A549 treated with AZD2906 at 1 μM for 4 hours (cell line): ENCODE measurements around the gene OR52E2. TPM values are rescaled to one million over a fixed set of nuclear protein-coding genes. Genes with fewer than 3 reads are reported as not detected.

ENCODE experiments used
- total RNA-seq: library from RNA; stranded (reverse); fragments of 200-300 nt; extraction: Qiagen RNA extraction; gene quantifications from 5 replicates; pipeline ENCODE4 v1.2.3, GENCODE V29; 2022

OR52E2 gene
- not detected in 5 replicates for total RNA-seq

GRCh38 chr11:5059391-5059790, at the start of gene OR52E2:
Gene OR52E2, minus strand, starts transcription at chr11:5059627. Its CDS starts 0 bp downstream, at chr11:5059627.

GRCh38 chr11:5069272-5069671, 9.8 kb upstream of the OR52E2 start, which contains the start of gene OR52E1:
Gene OR52E1, plus strand, starts transcription at chr11:5069572.

GRCh38 chr11:5046226-5046625, 13.2 kb downstream of the OR52E2 start, which contains the start of gene OR52J3:
Gene OR52J3, plus strand, starts transcription at chr11:5046526. Its CDS starts 0 bp downstream, at chr11:5046526.

Other genes with a start within 250 kb of the OR52E2 start
- not detected in 5 replicates for gene OR51F2, start 238.3 kb downstream of the OR52E2 start, total RNA-seq
- gene OR51S1, start 210.4 kb downstream of the OR52E2 start, total RNA-seq = not detected in 5 replicates
- gene OR51T1, start 177.7 kb downstream of the OR52E2 start, total RNA-seq = not detected in 5 replicates
- not detected in 5 replicates for gene OR51A7, start 155.8 kb downstream of the OR52E2 start, total RNA-seq
- not detected in 5 replicates for gene OR51G2, start 140.3 kb downstream of the OR52E2 start, total RNA-seq
- gene OR51G1, start 135.3 kb downstream of the OR52E2 start, total RNA-seq = not detected in 5 replicates
- gene OR51A4, start 112.0 kb downstream of the OR52E2 start, total RNA-seq = not detected in 5 replicates
- gene OR51A2, start 103.9 kb downstream of the OR52E2 start, total RNA-seq = not detected in 5 replicates
- not detected in 5 replicates for gene OR51L1, start 64.8 kb downstream of the OR52E2 start, total RNA-seq
- not detected in 5 replicates for gene OR52J3, start 13.1 kb downstream of the OR52E2 start, total RNA-seq
- not detected in 5 replicates for gene OR52E1, start 9.9 kb upstream of the OR52E2 start, total RNA-seq
- gene OR52A5, start 78.7 kb upstream of the OR52E2 start, total RNA-seq = not detected in 5 replicates
- not detected in 5 replicates for gene OR52A1, start 95.1 kb upstream of the OR52E2 start, total RNA-seq
- gene OR51V1, start 141.1 kb upstream of the OR52E2 start, total RNA-seq = not detected in 5 replicates
- gene HBB, start 167.4 kb upstream of the OR52E2 start, total RNA-seq = 0.24 TPM in 1 of 5 replicates, not detected in the others
- not detected in 5 replicates for gene HBD, start 174.9 kb upstream of the OR52E2 start, total RNA-seq
- not detected in 5 replicates for gene HBG1, start 190.2 kb upstream of the OR52E2 start, total RNA-seq
- gene HBG2, start 195.2 kb upstream of the OR52E2 start, total RNA-seq = not detected in 5 replicates
- gene HBE1, start 210.3 kb upstream of the OR52E2 start, total RNA-seq = 0.10 to 0.19 TPM (median 0.17 TPM) in 3 of 5 replicates, not detected in the others
- not detected in 5 replicates for gene OR51B4, start 242.3 kb upstream of the OR52E2 start, total RNA-seq